PFSK-1 (cell line): ENCODE measurements around the gene NKX2-3.

Source experiments
- FOXP2 ChIP-seq: optimal IDR thresholded peaks from 2 replicates; pipeline ENCODE3; 2011; ENCODE audit warnings: borderline replicate concordance, control low read depth, inconsistent platforms; ENCODE audit not compliant: insufficient read depth; ENCODE audit errors: extremely low read length, extremely low read depth
- POLR2AphosphoS5 ChIP-seq: IDR thresholded peaks from 2 replicates; pipeline ENCODE4 v1.6.1; 2012; ENCODE audit warnings: low read depth, mild to moderate bottlenecking, control low read depth, low read length, moderate library complexity
- REST ChIP-seq, 2 experiments: IDR thresholded peaks; 2 replicates each; pipeline versions ENCODE4 v1.6.1 to v1.8.0; 2011 to 2012; ENCODE audit warnings: low read depth in 2 of 2, low read length in 2 of 2, control low read depth in 1 of 2, inconsistent platforms in 1 of 2, mild to moderate bottlenecking in 1 of 2, moderate library complexity in 1 of 2; ENCODE audit not compliant: insufficient read depth in 1 of 2
- SIN3A ChIP-seq: IDR thresholded peaks from 2 replicates; pipeline ENCODE4 v1.6.1; 2012; ENCODE audit warnings: mild to moderate bottlenecking, low read length, moderate library complexity, borderline replicate concordance; ENCODE audit not compliant: insufficient read depth
- TAF1 ChIP-seq: IDR thresholded peaks from 2 replicates; pipeline ENCODE4 v1.6.1; 2012; ENCODE audit warnings: low read length, control low read depth, borderline replicate concordance; ENCODE audit not compliant: insufficient read depth

NKX2-3 gene

GRCh38 chr10:99506416-99506815 lies 26.3 kb upstream of the NKX2-3 start:
- TF ChIP-seq FOXP2 = no peak
- TF ChIP-seq REST (IDR thresholded peaks at IDR 0.05; ENCODE audit: insufficient read depth in 1 of 2, low read depth in 2 of 2, low read length in 2 of 2) = no peak
- TF ChIP-seq TAF1 = no peak
- no peak for TF ChIP-seq POLR2AphosphoS5
- no peak for TF ChIP-seq SIN3A

DNA sequence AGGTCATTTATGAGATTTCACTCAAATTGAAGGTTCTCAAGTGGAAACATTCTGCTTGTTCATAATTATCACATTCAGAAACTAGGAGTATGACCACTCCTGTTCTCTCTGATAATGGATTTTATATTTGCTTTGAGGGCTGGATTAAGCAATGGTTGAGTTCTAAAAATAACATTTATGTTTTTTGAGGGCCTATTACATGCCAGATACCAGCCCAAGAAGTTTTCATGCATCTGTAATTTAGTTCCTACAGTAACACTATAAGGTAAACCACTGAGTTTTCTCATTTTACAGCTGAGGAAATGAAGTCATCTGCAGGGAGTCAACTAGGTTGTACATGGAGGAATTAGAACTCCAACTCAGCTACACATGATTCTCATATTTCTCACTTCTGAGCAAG lies 25.5 kb upstream of the NKX2-3 start:
- TF ChIP-seq TAF1 (no peak), SIN3A (no peak), POLR2AphosphoS5 (no peak)

DNA sequence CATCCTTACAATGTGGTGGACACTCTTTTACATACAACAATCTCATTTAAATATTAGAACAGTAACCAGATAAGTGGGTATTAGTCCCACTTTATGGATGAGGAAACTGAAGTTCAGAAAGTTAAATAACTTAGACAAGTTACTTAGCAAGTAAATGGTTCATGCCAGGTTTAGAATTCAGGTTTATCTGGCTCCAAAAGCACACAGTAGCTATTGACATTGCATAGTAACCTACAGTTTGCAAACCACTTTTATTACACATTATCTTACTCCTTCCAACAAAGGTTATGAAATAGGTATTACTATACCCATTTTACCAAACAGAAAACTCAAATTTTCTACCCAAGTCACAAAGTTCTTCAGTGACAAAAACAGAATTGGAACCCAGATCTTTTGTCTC lies 19.7 kb upstream of the NKX2-3 start:
- TF ChIP-seq REST (IDR thresholded peaks at IDR 0.05; ENCODE audit: insufficient read depth in 1 of 2, low read depth in 2 of 2, low read length in 2 of 2) (no peak), TAF1 (no peak), POLR2AphosphoS5 (no peak), SIN3A (no peak), FOXP2 (no peak)

- TF ChIP-seq TAF1 (no peak), REST (IDR thresholded peaks at IDR 0.05; ENCODE audit: insufficient read depth in 1 of 2, low read depth in 2 of 2, low read length in 2 of 2) (no peak), POLR2AphosphoS5 (no peak), FOXP2 (no peak), SIN3A (no peak)
Measured at GRCh38 chr10:99519690-99520039, 13.1 kb upstream of the NKX2-3 start.

DNA sequence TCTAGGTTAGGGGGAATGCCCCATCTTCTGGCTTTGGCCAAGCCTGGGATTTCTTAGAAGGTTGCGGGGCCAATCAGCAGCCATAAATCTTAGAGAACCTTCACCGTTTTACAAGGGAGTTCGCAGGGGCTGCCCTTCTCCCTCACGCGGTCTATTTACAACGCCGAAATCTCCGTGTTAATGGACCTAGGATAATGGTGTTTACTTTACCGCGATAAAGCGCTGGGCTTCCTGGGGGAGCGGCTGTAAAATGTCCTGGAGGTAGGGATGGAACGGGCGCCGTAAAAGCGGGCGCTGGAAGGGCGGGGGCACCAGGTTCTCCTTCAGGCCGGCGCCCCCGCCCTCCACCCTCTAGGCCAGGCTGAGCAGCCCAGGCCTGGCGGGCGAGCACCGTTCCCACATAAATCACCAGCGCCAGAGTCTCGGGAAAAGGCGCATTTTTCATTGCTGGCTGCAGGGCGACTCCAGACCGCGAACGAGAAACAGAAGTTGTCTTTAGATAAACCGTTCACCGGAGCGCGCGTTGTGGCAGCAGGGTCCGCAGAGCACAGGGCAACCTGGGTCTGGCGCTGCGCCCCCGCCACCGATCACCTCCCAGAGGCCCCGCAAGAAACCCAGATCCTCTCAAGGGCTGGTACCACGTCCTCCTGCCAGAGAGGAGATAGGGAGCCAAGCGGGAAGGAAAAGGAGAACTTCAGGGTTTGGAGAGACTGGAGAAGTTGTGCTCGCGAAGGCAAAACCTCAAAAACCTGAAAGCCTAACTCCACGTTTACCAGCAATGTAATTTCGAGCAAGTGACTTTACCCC lies 12.5 kb upstream of the NKX2-3 start:
- TF ChIP-seq FOXP2 (no peak), POLR2AphosphoS5 (no peak), TAF1 (no peak), REST (IDR thresholded peaks at IDR 0.05; ENCODE audit: insufficient read depth in 1 of 2, low read depth in 2 of 2, low read length in 2 of 2) (no peak), SIN3A (no peak)
